Sigmoid colon (tissue), 7 donors: ENCODE results near the gene CLTCL1. TPM values are rescaled to one million over a fixed set of nuclear protein-coding genes. Genes with fewer than 3 reads are reported as not detected.

Experiments
- DNase-seq: peaks from one replicate; pipeline ENCODE4 v3.0.0-alpha.2; 2019
- H3K27ac ChIP-seq, 4 donors: fragments of 200-600 bp; sonication (generic); one replicate each; pipeline ENCODE4 v1.5.1; 2016 to 2019; ENCODE audit warnings: mild to moderate bottlenecking in 1 of 4
- H3K27me3 ChIP-seq, 3 donors: fragments of 200-600 bp; sonication (generic); one replicate each; pipeline ENCODE4 v1.5.1; 2019; ENCODE audit warnings: mild to moderate bottlenecking in 1 of 3
- H3K36me3 ChIP-seq, 4 donors: fragments of 200-600 bp; sonication (generic); one replicate each; pipeline ENCODE4 v1.5.1; 2016 to 2019
- H3K4me1 ChIP-seq, 4 donors: fragments of 200-600 bp; sonication (generic); one replicate each; pipeline ENCODE4 v1.5.1; 2017 to 2019
- H3K4me3 ChIP-seq, 4 donors: fragments of 200-600 bp; sonication (generic); one replicate each; pipeline ENCODE4 v1.5.1; 2017 to 2019; ENCODE audit warnings: mild to moderate bottlenecking in 2 of 4, moderate library complexity in 1 of 4
- H3K9me3 ChIP-seq, 4 donors: fragments of 200-600 bp in 3 of 4; sonication (generic) in 3 of 4; one replicate each; pipeline versions ENCODE4 v1.5.1 to v1.6.1; 2013 to 2019
- CTCF ChIP-seq, 4 experiments: fragments of 450-650 bp in 3 of 4; fragments of 200-600 bp in 1 of 4; IDR thresholded peaks; one replicate each; pipeline ENCODE4 v1.5.1; 2016 to 2019; ENCODE audit warnings: antibody characterized with exemption in 4 of 4, mild to moderate bottlenecking in 3 of 4, moderate library complexity in 2 of 4
- EP300 ChIP-seq, 4 donors: sonication (generic); formaldehyde crosslinking; IDR thresholded peaks; one replicate each; pipeline ENCODE4 v1.6.1; 2017; ENCODE audit warnings: antibody characterized with exemption in 4 of 4
- POLR2A ChIP-seq, 2 donors: fragments of 450-650 bp; IDR thresholded peaks; one replicate each; pipeline ENCODE4 v1.6.1; 2016; ENCODE audit warnings: antibody characterized with exemption in 2 of 2, mild to moderate bottlenecking in 2 of 2, moderate library complexity in 2 of 2
- POLR2AphosphoS5 ChIP-seq, 4 donors: sonication (generic); formaldehyde crosslinking; IDR thresholded peaks; one replicate each; pipeline ENCODE4 v1.6.1; 2017; ENCODE audit warnings: antibody characterized with exemption in 4 of 4
- WGBS, 2 donors: extraction: QIAGEN DNeasy Blood & Tissue Kit; methylation state at CpG; one replicate each; pipeline ENCODE4 v1.1.7; 2013; 5-methylcytosine and 5-hydroxymethylcytosine counted together
- intact Hi-C: fragments of 100-400 bp; cut with DNase I; formaldehyde crosslinking; loops from one replicate; pipeline ENCODE4 v1.15.1; 2023
- polyA plus RNA-seq, 3 donors: library from polyadenylated mRNA; stranded (reverse); fragments of 200-250 nt; gene quantifications; one replicate each; pipeline ENCODE4 v1.2.3, GENCODE V29; 2013
- total RNA-seq, 4 donors: library from RNA; depleted of rRNA; stranded (reverse); fragments of >200 nt; gene quantifications; one replicate each; pipeline ENCODE4 v1.1.0, GENCODE V29; 2016
- donor health status: healthy with polysubstance abuse.
- donor health status: Bipolar disorder and iron deficiency.
- donor health status: healthy.

CLTCL1 gene
- total and polyA plus RNA-seq, 7 donors, result 0.92 to 5.0 (median 2.4) TPM

- WGBS, 2 donors, result 95 to 98% methylated on average over 8 of the region's 8 CpGs
- H3K4me3 ChIP-seq, result no peak overlapping the region
- no peaks in the 10 kb centered on the region for H3K4me1 ChIP-seq
- no peak for TF ChIP-seq CTCF (IDR thresholded peaks at IDR 0.05)
- no peaks in the 10 kb centered on the region for H3K27me3 ChIP-seq
- DNase-seq, result no peak
- intact Hi-C loops, result no loop called here
- no peaks in the 10 kb centered on the region for H3K36me3 ChIP-seq
- H3K27ac ChIP-seq, result no peak overlapping the region
- H3K9me3 ChIP-seq, result no peaks in the 10 kb centered on the region
Observed at GRCh38 chr22:19275104-19275503, 16.4 kb downstream of the CLTCL1 start.

- intact Hi-C loops, result no loop called here
- Histone ChIP-seq H3K27ac (no peak overlapping the region), H3K4me1 (no peaks in the 10 kb centered on the region), H3K27me3 (no peaks in the 10 kb centered on the region), H3K36me3 (no peaks in the 10 kb centered on the region), H3K4me3 (no peak overlapping the region), H3K9me3 (no peaks in the 10 kb centered on the region)
- DNase-seq, result no peak
- 47 to 77% methylated on average over 10 of the region's 10 CpGs for WGBS, 2 donors
- TF ChIP-seq CTCF (IDR thresholded peaks at IDR 0.05) (no peak), EP300 (IDR thresholded peaks at IDR 0.05) (no peak), POLR2A (IDR thresholded peaks at IDR 0.05) (no peak), POLR2AphosphoS5 (IDR thresholded peaks at IDR 0.05) (no peak)
Observed at GRCh38 chr22:19271856-19272535, 19.5 kb downstream of the CLTCL1 start.

- Histone ChIP-seq H3K27me3 (no peaks in the 10 kb centered on the region), H3K9me3 (peaks cover 0 to 4% (median 0%) of the 10 kb centered on the region in 4 donors), H3K4me3 (no peak overlapping the region), H3K27ac (no peak overlapping the region), H3K36me3 (no peaks in the 10 kb centered on the region), H3K4me1 (no peaks in the 10 kb centered on the region)
- no peak for TF ChIP-seq POLR2AphosphoS5 (IDR thresholded peaks at IDR 0.05)
- TF ChIP-seq CTCF (IDR thresholded peaks at IDR 0.05), result no peak
- TF ChIP-seq EP300 (IDR thresholded peaks at IDR 0.05), result no peak
- TF ChIP-seq POLR2A (IDR thresholded peaks at IDR 0.05), result no peak
- 14 to 60% methylated on average over 4 of the region's 4 CpGs for WGBS, 2 donors
- DNase-seq, result no peak
- intact Hi-C loops, result no loop called here
Observed at GRCh38 chr22:19271273-19271855, 20.2 kb downstream of the CLTCL1 start.

- Histone ChIP-seq H3K9me3 (peaks cover 0 to 4% (median 0%) of the 10 kb centered on the region in 4 donors), H3K27ac (no peak overlapping the region), H3K4me1 (no peaks in the 10 kb centered on the region), H3K27me3 (no peaks in the 10 kb centered on the region), H3K4me3 (no peak overlapping the region), H3K36me3 (no peaks in the 10 kb centered on the region)
- 83 to 92% methylated on average over 1 of the region's 1 CpG for WGBS, 2 donors
- intact Hi-C loops, result no loop called here
- TF ChIP-seq CTCF (IDR thresholded peaks at IDR 0.05) (no peak), POLR2AphosphoS5 (IDR thresholded peaks at IDR 0.05) (no peak), EP300 (IDR thresholded peaks at IDR 0.05) (no peak), POLR2A (IDR thresholded peaks at IDR 0.05) (no peak)
- no peak for DNase-seq
Observed at GRCh38 chr22:19270873-19271272, 20.6 kb downstream of the CLTCL1 start.
